Psoas muscle (tissue), 8 donors: ENCODE measurements around the gene EIF4G2. TPM values are rescaled to one million over a fixed set of nuclear protein-coding genes. Genes with fewer than 3 reads are reported as not detected.

ENCODE experiments used
- ATAC-seq, 4 donors: fragments of 200-7000 bp; cut with Tn5 transposase; one replicate each; pipeline ENCODE4 v1.9.1; 2020; ENCODE audit warnings: moderate library complexity in 3 of 4, mild to moderate bottlenecking in 2 of 4
- DNase-seq, 2 donors: peaks; one replicate each; pipeline ENCODE4 v3.0.0-alpha.2; 2020
- H3K27ac ChIP-seq: fragments of 200-600 bp; one replicate; pipeline ENCODE4 v1.8.0; 2022
- H3K27me3 ChIP-seq, 3 donors: fragments of 200-600 bp in 1 of 3; one replicate each; pipeline versions ENCODE4 v1.6.1 to v1.8.0; 2013 to 2022; ENCODE audit warnings: low read length in 2 of 3, mild to moderate bottlenecking in 2 of 3, moderate library complexity in 1 of 3; ENCODE audit not compliant: insufficient read depth in 3 of 3
- H3K36me3 ChIP-seq, 2 donors: fragments of 200-600 bp in 1 of 2; one replicate each; pipeline versions ENCODE4 v1.6.1 to v1.8.0; 2013 to 2022; ENCODE audit warnings: low read depth in 1 of 2, mild to moderate bottlenecking in 1 of 2, moderate library complexity in 1 of 2; ENCODE audit not compliant: insufficient read depth in 1 of 2
- H3K4me1 ChIP-seq: fragments of 200-600 bp; one replicate; pipeline ENCODE4 v1.8.0; 2022
- H3K4me3 ChIP-seq: fragments of 200-600 bp; one replicate; pipeline ENCODE4 v1.8.0; 2022; ENCODE audit warnings: mild to moderate bottlenecking
- H3K9me3 ChIP-seq: fragments of 200-600 bp; one replicate; pipeline ENCODE4 v1.8.0; 2022
- WGBS, 3 donors: extraction: QIAGEN DNeasy Blood & Tissue Kit; methylation state at CpG; one replicate each; pipeline versions ENCODE4 v1.1.6 to v1.1.7; 2013; 5-methylcytosine and 5-hydroxymethylcytosine counted together
- intact Hi-C, 2 donors: fragments of 100-400 bp; cut with DNase I; formaldehyde crosslinking; loops; one replicate each; pipeline versions ENCODE4 v1.11.0 to v1.14.2; 2022
- polyA plus RNA-seq, 3 donors: library from polyadenylated mRNA; stranded (reverse); fragments of 200-250 nt; gene quantifications; one replicate each; pipeline ENCODE4 v1.2.3, GENCODE V29; 2013
- total RNA-seq, 4 donors: library from RNA; stranded (reverse); fragmentation: NEBNext Ultra II Directional in 2 of 4; extraction: Animal tissue kit (Norgen Biotek cat#: 25700) in 2 of 4; gene quantifications; one replicate each; pipeline versions ENCODE4 v1.2.1 to v1.2.4, GENCODE V29; 2021 to 2023
- TF ChIP-seq, protein P1 (sequence below): fragments of 200-600 bp; IDR thresholded peaks from one replicate; pipeline ENCODE4 v1.8.0; 2022; ENCODE audit warnings: antibody characterized with exemption
- donor health status: healthy with polysubstance abuse.
- donor health status: DM: no; HTN: no; CAD: no; lungs with moderate emphysema.
- donor health status: Bipolar disorder and iron deficiency.
- donor health status: healthy.
- donor health status: DM: yes; HTN: yes; CAD: no.
- donor health status: DM: no; HTN: no; CAD: no.
- donor health status: DM: no; HTN: no; CAD: no.
- donor health status: DM: yes; HTN: yes; CAD: no.

The EIF4G2 gene
- total and polyA plus RNA-seq, 7 donors = 308 to 809 (median 670) TPM

DNA sequence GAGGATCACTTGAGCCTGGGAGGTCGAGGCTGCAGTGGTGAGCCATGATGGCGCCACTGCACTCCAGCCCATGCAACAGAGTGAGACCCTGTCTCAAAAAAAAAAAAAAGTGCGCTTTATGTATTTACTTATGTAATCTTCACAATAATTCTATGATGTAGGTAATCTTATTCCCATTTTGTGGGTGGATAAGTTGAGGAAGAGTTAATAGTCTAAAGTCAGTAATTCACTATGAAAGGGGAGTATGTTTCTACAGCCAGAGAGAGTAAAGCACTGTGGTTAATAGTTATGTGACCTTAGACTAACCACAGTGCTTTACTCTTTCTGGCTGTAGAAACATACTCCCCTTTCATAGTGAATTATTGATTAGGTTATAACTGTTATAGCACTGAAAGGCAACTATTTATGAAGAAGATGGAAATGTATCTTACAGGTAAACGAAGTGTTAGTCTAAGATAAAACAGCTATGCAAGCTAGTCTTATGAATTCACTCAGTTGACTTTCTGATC lies 45.8 kb downstream of the EIF4G2 start:
- intact Hi-C loops = loop anchor here in 1 of 2 donors (5.0 kb wide), 1 partner anchor 39 kb away; no protein-coding TSS in a partner anchor
- no peaks in the 10 kb centered on the region for H3K4me1 ChIP-seq
- ATAC-seq (no peak), DNase-seq (no peak)
- 92 to 96% (median 94%) methylated on average over 4 of the region's 4 CpGs for WGBS, 3 donors
- H3K27me3 ChIP-seq = no peaks in the 10 kb centered on the region
- H3K9me3 ChIP-seq = no peaks in the 10 kb centered on the region
- H3K27ac ChIP-seq = no peak overlapping the region
- TF ChIP-seq, protein P1, sequence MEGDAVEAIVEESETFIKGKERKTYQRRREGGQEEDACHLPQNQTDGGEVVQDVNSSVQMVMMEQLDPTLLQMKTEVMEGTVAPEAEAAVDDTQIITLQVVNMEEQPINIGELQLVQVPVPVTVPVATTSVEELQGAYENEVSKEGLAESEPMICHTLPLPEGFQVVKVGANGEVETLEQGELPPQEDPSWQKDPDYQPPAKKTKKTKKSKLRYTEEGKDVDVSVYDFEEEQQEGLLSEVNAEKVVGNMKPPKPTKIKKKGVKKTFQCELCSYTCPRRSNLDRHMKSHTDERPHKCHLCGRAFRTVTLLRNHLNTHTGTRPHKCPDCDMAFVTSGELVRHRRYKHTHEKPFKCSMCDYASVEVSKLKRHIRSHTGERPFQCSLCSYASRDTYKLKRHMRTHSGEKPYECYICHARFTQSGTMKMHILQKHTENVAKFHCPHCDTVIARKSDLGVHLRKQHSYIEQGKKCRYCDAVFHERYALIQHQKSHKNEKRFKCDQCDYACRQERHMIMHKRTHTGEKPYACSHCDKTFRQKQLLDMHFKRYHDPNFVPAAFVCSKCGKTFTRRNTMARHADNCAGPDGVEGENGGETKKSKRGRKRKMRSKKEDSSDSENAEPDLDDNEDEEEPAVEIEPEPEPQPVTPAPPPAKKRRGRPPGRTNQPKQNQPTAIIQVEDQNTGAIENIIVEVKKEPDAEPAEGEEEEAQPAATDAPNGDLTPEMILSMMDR = no peak
- no peak overlapping the region for H3K4me3 ChIP-seq
- peaks cover 0 to 12% of the 10 kb centered on the region in 2 donors for H3K36me3 ChIP-seq

DNA sequence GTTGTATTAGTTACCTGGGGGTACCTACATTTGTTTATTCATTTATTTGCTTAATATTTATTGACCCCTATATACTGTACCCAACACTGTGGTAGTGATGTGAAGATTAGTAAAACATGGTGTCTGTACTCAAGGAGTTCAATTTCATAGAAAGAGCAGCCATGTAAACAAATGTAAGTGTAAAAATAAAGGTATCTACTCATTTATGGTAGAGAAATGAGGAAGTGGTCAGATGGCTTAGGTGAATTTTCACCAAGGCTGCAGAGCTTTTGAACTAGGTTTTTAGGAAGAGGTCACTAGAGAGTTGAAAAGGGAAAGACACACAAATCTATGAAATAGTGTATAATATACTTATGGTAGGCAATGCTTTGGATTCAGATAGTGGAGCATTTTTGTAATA lies 46.5 kb downstream of the EIF4G2 start:
- no peaks in the 10 kb centered on the region for H3K27me3 ChIP-seq
- H3K36me3 ChIP-seq = peaks cover 0 to 14% of the 10 kb centered on the region in 2 donors
- intact Hi-C loops = loop anchor here in 1 of 2 donors (5.0 kb wide), 1 partner anchor 40 kb away; no protein-coding TSS in a partner anchor
- H3K27ac ChIP-seq = no peak overlapping the region
- TF ChIP-seq, protein P1 = no peak
- DNase-seq (no peak), ATAC-seq (no peak)
- H3K9me3 ChIP-seq = no peaks in the 10 kb centered on the region
- H3K4me1 ChIP-seq = no peaks in the 10 kb centered on the region
- no peak overlapping the region for H3K4me3 ChIP-seq

DNA sequence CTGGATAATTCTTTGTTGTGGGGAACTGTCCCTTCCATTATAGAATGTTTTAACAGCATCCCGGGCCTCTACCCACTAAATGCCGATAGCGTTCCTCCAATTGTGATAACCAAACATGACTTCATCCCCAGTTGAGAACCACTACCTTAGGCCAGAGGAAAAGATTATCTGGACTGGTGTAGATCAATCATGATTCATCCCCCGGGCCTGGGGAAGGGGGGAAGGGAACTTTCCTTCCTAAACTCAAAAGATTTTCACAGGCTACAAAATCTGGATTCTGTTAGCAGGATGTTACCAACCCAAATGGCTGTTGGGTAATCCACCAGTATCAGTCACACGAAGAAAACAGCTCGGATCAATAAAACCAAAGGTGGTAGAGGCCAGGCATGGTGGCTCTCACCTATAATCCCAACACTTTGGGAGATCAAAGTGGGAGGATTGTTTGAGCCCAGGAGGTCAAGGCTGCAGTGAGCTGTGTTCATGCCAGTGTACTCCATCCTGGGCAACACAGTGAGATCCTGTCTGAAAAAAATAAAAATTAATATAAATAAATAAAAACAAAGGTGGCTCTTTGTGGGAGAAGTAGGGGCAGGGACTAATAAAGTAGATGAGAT lies 47.5 kb downstream of the EIF4G2 start:
- TF ChIP-seq, protein P1 = no peak
- intact Hi-C loops = loop anchor here in 1 of 2 donors (5.0 kb wide), 1 partner anchor 41 kb away; no protein-coding TSS in a partner anchor
- DNase-seq (no peak), ATAC-seq (no peak)
- H3K4me3 ChIP-seq = no peak overlapping the region
- WGBS, 3 donors = 88 to 95% (median 91%) methylated on average over 6 of the region's 6 CpGs
- no peaks in the 10 kb centered on the region for H3K27me3 ChIP-seq
- no peaks in the 10 kb centered on the region for H3K9me3 ChIP-seq
- no peak overlapping the region for H3K27ac ChIP-seq
- H3K4me1 ChIP-seq = no peaks in the 10 kb centered on the region
- peaks cover 0 to 17% of the 10 kb centered on the region in 2 donors for H3K36me3 ChIP-seq

DNA sequence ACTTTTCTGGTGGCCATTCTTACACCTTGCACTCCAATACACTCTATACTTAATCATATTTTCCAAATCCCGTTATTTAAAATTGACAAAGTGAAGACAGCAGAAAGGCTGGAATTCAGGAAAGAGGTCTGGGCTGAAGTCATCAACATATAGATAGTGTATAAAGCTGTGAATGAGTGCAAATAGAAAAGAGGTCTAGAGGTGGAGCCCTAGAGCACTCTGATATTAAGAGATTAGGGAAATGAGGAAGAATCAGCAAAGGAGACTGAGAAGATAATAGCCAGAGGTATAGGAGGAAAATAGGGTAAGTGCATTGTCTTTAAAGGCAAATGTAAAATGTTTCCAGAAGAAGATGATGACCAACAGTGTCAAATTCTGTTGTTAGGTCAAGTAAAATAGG lies 49.8 kb downstream of the EIF4G2 start:
- Histone ChIP-seq H3K9me3 (no peaks in the 10 kb centered on the region), H3K4me1 (no peaks in the 10 kb centered on the region), H3K4me3 (no peak overlapping the region), H3K27ac (no peak overlapping the region), H3K27me3 (no peaks in the 10 kb centered on the region), H3K36me3 (peaks cover 0 to 11% of the 10 kb centered on the region in 2 donors)
- TF ChIP-seq, protein P1 = no peak
- 93 to 98% (median 94%) methylated on average over 1 of the region's 1 CpG for WGBS, 3 donors
- DNase-seq (no peak), ATAC-seq (no peak)
- intact Hi-C loops = no loop called here
